Calu3 (cell line): Measurements from ENCODE around the gene GALNT12. TPM values are rescaled to one million over a fixed set of nuclear protein-coding genes. Genes with fewer than 3 reads are reported as not detected.

Experiments
- BruUV-seq: library from RNA; stranded (reverse); fragments of 400-500 nt; replicated peaks from 2 replicates; lab custom pipeline; 2021; lab: Mats Ljungman, UMichigan
- CTCF ChIA-PET: fragments of 300-600 bp; sonication (Branson Sonifier 250); formaldehyde crosslinking; loops from one replicate; lab custom pipeline; 2022; ENCODE audit warnings: antibody characterized with exemption; lab: Charles Lee
- DNase-seq: peaks from one replicate; pipeline ENCODE4 v3.0.0; 2022
- H3K27ac Mint-ChIP-seq: one replicate; pipeline ENCODE4 v1.8.0; 2022; ENCODE audit warnings: mixed read lengths; ENCODE audit not compliant: unreplicated experiment
- H3K27me3 Mint-ChIP-seq: one replicate; pipeline ENCODE4 v1.8.0; 2022; ENCODE audit warnings: mixed read lengths; ENCODE audit not compliant: unreplicated experiment
- H3K36me3 Mint-ChIP-seq: one replicate; pipeline ENCODE4 v1.8.0; 2022; ENCODE audit warnings: mild to moderate bottlenecking, moderate library complexity, mixed read lengths; ENCODE audit not compliant: insufficient read depth, unreplicated experiment
- H3K4me1 Mint-ChIP-seq: one replicate; pipeline ENCODE4 v1.8.0; 2022; ENCODE audit warnings: mild to moderate bottlenecking, low read depth, mixed read lengths; ENCODE audit not compliant: unreplicated experiment
- H3K4me3 Mint-ChIP-seq: one replicate; pipeline ENCODE4 v1.8.0; 2022; ENCODE audit warnings: mild to moderate bottlenecking, low read depth, moderate library complexity, mixed read lengths; ENCODE audit not compliant: unreplicated experiment
- H3K9me3 Mint-ChIP-seq: one replicate; pipeline ENCODE4 v1.8.0; 2022; ENCODE audit warnings: low read depth, mixed read lengths; ENCODE audit not compliant: unreplicated experiment
- intact Hi-C: fragments of 100-400 bp; cut with micrococcal nuclease; formaldehyde crosslinking; loops from one replicate; pipeline ENCODE4 v1.10.0; 2022; ENCODE audit not compliant: unreplicated experiment
- total RNA-seq: library from RNA; stranded (reverse); gene quantifications from 2 replicates; pipeline ENCODE4 v1.2.3, GENCODE V29; 2022
- TF ChIP-seq, protein P1 (sequence below): fragments of 200-600 bp; IDR thresholded peaks from one replicate; pipeline ENCODE4 v1.8.0; 2022; ENCODE audit warnings: antibody characterized with exemption; ENCODE audit not compliant: unreplicated experiment

The GALNT12 gene
- total RNA-seq, 1 experiment from 2014 or later, result 49.2 TPM

DNA sequence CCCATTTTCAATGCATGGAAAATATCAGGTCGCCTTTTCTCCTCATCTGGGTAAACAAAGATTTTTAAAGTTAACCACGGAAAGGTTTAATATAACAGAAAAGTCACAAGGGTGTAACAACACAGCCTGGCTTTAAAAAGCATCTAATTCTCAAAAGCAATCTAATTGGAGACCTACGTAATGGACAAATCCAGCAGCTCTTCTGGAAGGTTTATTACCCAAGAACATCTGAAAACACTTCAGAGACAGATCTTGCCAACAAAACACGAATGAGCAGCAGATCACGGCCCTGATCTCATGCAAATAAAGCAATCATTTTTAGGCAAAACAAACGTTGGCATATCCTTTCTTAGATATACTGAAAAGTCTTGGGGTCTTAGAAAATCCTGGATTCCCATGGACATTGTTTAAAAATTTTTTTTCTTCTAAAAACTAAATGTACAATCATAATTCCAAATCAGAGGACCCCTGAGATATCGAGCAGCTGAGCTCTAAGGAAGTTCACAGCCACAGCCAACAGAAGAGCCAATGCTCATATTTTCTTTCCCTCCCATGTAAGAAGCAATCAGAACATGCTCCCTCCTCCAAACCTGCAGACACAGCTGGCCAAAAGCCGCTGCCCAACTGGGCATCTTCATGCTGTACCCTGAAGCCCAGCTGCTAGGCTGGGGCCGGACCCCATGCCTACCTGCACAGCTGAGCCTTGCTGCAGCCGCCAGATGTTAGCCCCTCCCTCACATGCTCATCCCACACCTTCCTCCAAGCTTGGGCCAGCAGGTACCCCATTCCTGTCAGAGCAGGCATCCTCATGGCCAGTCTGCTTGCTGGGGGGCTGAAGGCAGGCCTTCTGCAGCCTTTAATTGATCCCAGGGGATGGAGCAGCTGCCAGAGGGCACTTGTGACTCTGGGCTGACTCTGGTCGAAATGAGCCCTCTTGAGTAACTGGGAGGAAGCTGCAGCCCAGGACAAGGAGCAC lies 22.4 kb upstream of the GALNT12 start:
- Mint-ChIP-seq H3K27me3 (no peaks in the 10 kb centered on the region), H3K4me1 (peaks cover 33% of the 10 kb centered on the region), H3K4me3 (no peak overlapping the region), H3K36me3 (peaks cover 26% of the 10 kb centered on the region), H3K9me3 (no peaks in the 10 kb centered on the region), H3K27ac (no peak overlapping the region)
- intact Hi-C loops, result no loop called here
- no TSS peak for BruUV-seq
- CTCF ChIA-PET, result no interaction called here
- DNase-seq, result no peak
- TF ChIP-seq, protein P1, sequence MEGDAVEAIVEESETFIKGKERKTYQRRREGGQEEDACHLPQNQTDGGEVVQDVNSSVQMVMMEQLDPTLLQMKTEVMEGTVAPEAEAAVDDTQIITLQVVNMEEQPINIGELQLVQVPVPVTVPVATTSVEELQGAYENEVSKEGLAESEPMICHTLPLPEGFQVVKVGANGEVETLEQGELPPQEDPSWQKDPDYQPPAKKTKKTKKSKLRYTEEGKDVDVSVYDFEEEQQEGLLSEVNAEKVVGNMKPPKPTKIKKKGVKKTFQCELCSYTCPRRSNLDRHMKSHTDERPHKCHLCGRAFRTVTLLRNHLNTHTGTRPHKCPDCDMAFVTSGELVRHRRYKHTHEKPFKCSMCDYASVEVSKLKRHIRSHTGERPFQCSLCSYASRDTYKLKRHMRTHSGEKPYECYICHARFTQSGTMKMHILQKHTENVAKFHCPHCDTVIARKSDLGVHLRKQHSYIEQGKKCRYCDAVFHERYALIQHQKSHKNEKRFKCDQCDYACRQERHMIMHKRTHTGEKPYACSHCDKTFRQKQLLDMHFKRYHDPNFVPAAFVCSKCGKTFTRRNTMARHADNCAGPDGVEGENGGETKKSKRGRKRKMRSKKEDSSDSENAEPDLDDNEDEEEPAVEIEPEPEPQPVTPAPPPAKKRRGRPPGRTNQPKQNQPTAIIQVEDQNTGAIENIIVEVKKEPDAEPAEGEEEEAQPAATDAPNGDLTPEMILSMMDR, result no peak

DNA sequence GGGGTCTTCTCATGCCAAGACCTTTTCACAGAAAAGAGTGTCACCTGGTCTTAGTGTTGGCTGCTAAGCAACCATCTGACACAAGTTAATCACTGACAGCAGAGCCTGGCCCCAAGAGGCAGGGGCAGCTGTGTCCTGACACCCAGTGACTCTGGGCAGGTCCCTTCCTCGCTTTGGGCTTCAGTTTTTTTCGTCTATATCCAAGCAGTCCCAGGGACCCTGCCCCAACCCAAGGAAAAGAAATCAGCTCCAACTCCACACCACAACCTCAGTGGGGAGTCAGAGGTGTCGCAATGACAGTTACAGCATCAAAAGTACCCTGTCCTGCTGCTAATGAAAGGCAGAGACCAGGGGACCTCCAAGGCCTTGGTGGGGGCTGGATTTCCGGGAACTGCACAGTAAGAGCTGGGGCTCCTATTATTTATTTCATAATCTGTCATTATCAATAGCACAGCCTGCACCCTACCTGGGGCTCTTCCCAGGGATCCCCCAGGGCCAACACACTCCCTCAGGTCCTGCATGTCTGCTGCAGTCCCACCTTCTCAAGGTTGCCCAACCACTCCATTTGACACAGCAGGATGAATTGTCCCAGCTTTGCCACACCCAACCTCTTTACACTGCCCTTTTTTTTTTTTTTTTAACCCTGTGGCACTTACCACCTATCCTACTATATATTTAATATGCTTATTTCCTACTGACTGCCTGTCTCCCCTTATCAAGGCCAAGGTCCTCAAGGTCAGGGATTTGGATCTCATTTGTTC lies 20.5 kb upstream of the GALNT12 start:
- intact Hi-C loops, result no loop called here
- no peak overlapping the region for H3K4me3 Mint-ChIP-seq
- peaks cover 23% of the 10 kb centered on the region for H3K36me3 Mint-ChIP-seq
- BruUV-seq, result no TSS peak
- TF ChIP-seq, protein P1, result no peak
- no peaks in the 10 kb centered on the region for H3K27me3 Mint-ChIP-seq
- H3K9me3 Mint-ChIP-seq, result no peaks in the 10 kb centered on the region
- CTCF ChIA-PET, result no interaction called here
- H3K4me1 Mint-ChIP-seq, result peaks cover 37% of the 10 kb centered on the region
- no peak for DNase-seq
- peak overlapping the region; percentile 48 for H3K27ac Mint-ChIP-seq

DNA sequence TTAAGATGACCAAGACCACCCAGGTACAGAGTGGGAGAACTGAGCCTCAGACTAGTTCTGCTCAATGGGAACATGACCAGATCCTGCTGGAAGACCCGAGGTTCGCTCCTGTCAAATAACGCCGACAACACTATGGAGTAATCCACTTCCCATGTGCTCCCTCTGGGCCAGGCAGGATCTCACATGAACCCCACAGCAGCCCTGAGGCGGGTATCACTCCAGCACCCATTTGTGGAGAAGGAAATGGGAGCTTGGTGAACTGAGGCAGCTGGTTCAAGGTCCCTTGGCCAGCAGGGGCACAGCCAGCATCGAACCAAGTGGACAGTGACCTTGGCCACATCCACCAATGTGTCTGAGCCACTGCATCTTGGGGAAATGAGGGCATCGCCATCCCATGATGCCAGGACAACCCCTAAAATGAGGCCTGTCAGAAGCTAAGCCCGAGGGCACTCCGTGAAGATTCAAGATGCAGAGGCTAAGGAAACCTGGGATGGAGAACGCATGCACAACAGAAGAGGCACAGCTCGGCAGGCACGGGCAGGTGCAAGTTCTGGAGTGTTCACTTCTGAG lies 19.6 kb upstream of the GALNT12 start:
- Mint-ChIP-seq H3K27me3 (no peaks in the 10 kb centered on the region), H3K27ac (no peak overlapping the region), H3K4me1 (peaks cover 35% of the 10 kb centered on the region), H3K4me3 (no peak overlapping the region), H3K9me3 (no peaks in the 10 kb centered on the region), H3K36me3 (peaks cover 14% of the 10 kb centered on the region)
- no TSS peak for BruUV-seq
- CTCF ChIA-PET, result no interaction called here
- TF ChIP-seq, protein P1, result no peak
- no peak for DNase-seq
- intact Hi-C loops, result no loop called here

DNA sequence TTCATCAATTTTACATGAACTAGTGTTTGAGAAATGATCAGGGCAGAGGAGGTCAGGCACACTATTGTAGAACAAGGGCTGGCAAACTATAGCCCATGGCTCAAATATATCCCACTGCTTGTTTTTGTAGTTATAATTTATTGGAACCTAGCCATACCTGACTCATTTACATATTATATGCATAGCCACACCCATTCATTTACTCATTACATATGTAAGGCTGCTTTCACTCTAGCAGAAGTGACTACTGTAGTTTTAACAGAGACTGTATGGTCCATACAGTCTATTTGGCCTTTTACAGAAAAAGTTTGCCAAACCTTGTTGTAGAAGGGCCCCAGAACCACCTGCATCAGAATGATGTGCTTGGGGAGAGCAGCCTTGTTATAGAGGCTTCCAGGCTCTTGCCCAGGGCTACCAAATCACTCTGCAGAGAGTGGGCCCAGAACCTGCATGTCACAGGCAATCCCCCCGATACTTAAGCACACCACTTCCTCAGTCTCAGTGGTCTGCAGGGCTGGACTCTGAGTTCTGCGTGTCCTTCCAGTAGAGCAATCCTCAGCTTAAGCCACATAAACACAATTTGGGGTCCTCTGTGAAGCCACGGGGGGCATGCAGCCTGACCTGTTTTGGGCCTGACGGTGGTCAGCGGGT lies 17.9 kb upstream of the GALNT12 start:
- CTCF ChIA-PET, result interaction anchor here (0.7 kb wide), 1 partner anchor 241 kb away, joined by 3 read pairs; no protein-coding TSS in a partner anchor
- Mint-ChIP-seq H3K4me1 (peaks cover 35% of the 10 kb centered on the region), H3K9me3 (no peaks in the 10 kb centered on the region), H3K36me3 (peaks cover 11% of the 10 kb centered on the region), H3K4me3 (no peak overlapping the region), H3K27ac (no peak overlapping the region), H3K27me3 (no peaks in the 10 kb centered on the region)
- no peak for DNase-seq
- TF ChIP-seq, protein P1, result no peak
- no TSS peak for BruUV-seq
- intact Hi-C loops, result no loop called here
